ENCODE results near the gene TBXA2R.

Gene TBXA2R

GRCh38 chr19:3644351-3645066 lies 37.8 kb upstream of the TBXA2R start:
- no peak for DNase-seq (ENCODE audit: insufficient read length, low spot score)
- no peak for FAIRE-seq
- TF ChIP-seq CTCF (IDR thresholded peaks at IDR 0.05; ENCODE audit: insufficient read depth, missing control alignments): no peak

- no peak for DNase-seq (ENCODE audit: insufficient read length, low spot score)
- FAIRE-seq: no peak
- no peak for TF ChIP-seq CTCF (IDR thresholded peaks at IDR 0.05; ENCODE audit: insufficient read depth, missing control alignments)
These were observed 37.1 kb upstream of the TBXA2R start for GRCh38 chr19:3643674-3644313.

- no peak for FAIRE-seq
- DNase-seq (ENCODE audit: insufficient read length, low spot score): no peak
- TF ChIP-seq CTCF (IDR thresholded peaks at IDR 0.05; ENCODE audit: insufficient read depth, missing control alignments): no peak
These were observed 36.5 kb upstream of the TBXA2R start for GRCh38 chr19:3642987-3643673.

GRCh38 chr19:3642296-3642695 lies 35.6 kb upstream of the TBXA2R start:
- DNase-seq (ENCODE audit: insufficient read length, low spot score) (no peak), FAIRE-seq (no peak)
- no peak for TF ChIP-seq CTCF (IDR thresholded peaks at IDR 0.05; ENCODE audit: insufficient read depth, missing control alignments)

- FAIRE-seq: no peak
These were observed 35.0 kb upstream of the TBXA2R start for GRCh38 chr19:3641515-3642269.

GRCh38 chr19:3639479-3639878 lies 32.8 kb upstream of the TBXA2R start:
- TF ChIP-seq CTCF (IDR thresholded peaks at IDR 0.05; ENCODE audit: insufficient read depth, missing control alignments): no peak
- DNase-seq (ENCODE audit: insufficient read length, low spot score) (no peak), FAIRE-seq (no peak)

More at GRCh38 chr19:3641515-3642269, 35.0 kb upstream of the TBXA2R start:
- no peak for DNase-seq (ENCODE audit: insufficient read length, low spot score)
- no peak for TF ChIP-seq CTCF (IDR thresholded peaks at IDR 0.05; ENCODE audit: insufficient read depth, missing control alignments)

All from D721Med (cell line).